ENCODE data around the gene KCNH8.

DNA sequence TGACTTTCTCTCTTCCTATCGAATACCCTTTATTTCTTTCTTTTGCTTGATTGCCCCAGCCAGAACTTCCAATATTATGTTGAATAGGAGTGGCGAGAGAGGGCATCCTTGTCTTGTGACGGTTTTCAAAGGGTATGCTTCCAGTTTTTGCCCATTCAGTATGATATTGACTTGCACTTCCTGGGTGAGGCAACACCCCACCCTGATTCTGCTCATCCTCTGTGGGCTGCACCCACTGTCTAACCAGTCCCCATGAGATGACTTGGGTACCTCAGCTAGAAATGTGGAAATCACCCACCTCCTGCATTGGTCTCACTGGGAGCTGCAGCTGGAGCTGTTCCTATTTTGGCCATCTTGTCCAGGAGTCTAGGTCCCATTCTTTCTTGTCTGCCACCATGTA, 44.8 kb upstream of the KCNH8 start:
- TF ChIP-seq REST (IDR thresholded peaks at IDR 0.05; ENCODE audit: low read depth) (no peak), RAD21 (IDR thresholded peaks at IDR 0.05; ENCODE audit: low read depth) (no peak)
